ENCODE measurements around the gene GTF2H2C. TPM values are rescaled to one million over a fixed set of nuclear protein-coding genes. Genes with fewer than 3 reads are reported as not detected.
"Not testable (repeated sequence)": the region's sequence is repeated elsewhere in the genome, so short reads cannot be mapped to it uniquely, and the experiment has no call there.

The GTF2H2C gene
- total RNA-seq, 2 donors from 2014 or later: 11.0 to 12.9 TPM

- Histone ChIP-seq H3K36me3 (no peaks in the 10 kb centered on the region), H3K27me3 (no peaks in the 10 kb centered on the region), H3K27ac (no peak overlapping the region), H3K9me3 (no peaks in the 10 kb centered on the region), H3K4me3 (no peak overlapping the region), H3K4me1 (no peaks in the 10 kb centered on the region)
- no peak for DNase-seq (ENCODE audit: low spot score)
- TF ChIP-seq, protein P1, sequence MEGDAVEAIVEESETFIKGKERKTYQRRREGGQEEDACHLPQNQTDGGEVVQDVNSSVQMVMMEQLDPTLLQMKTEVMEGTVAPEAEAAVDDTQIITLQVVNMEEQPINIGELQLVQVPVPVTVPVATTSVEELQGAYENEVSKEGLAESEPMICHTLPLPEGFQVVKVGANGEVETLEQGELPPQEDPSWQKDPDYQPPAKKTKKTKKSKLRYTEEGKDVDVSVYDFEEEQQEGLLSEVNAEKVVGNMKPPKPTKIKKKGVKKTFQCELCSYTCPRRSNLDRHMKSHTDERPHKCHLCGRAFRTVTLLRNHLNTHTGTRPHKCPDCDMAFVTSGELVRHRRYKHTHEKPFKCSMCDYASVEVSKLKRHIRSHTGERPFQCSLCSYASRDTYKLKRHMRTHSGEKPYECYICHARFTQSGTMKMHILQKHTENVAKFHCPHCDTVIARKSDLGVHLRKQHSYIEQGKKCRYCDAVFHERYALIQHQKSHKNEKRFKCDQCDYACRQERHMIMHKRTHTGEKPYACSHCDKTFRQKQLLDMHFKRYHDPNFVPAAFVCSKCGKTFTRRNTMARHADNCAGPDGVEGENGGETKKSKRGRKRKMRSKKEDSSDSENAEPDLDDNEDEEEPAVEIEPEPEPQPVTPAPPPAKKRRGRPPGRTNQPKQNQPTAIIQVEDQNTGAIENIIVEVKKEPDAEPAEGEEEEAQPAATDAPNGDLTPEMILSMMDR (IDR thresholded peaks at IDR 0.05): no peak
These were observed 31.4 kb upstream of the GTF2H2C start for GRCh38 chr5:69528609-69529008.

- Histone ChIP-seq H3K27me3 (no peaks in the 10 kb centered on the region), H3K27ac (no peak overlapping the region), H3K4me1 (no peaks in the 10 kb centered on the region), H3K36me3 (no peaks in the 10 kb centered on the region), H3K9me3 (no peaks in the 10 kb centered on the region), H3K4me3 (no peak overlapping the region)
- DNase-seq (ENCODE audit: low spot score): no peak
- TF ChIP-seq, protein P1 (IDR thresholded peaks at IDR 0.05): no peak
These were observed 29.2 kb upstream of the GTF2H2C start for GRCh38 chr5:69530561-69531405.

- Histone ChIP-seq H3K4me1 (no peaks in the 10 kb centered on the region), H3K9me3 (no peaks in the 10 kb centered on the region), H3K27ac (no peak overlapping the region), H3K36me3 (no peaks in the 10 kb centered on the region), H3K4me3 (no peak overlapping the region), H3K27me3 (no peaks in the 10 kb centered on the region)
- TF ChIP-seq, protein P1 (IDR thresholded peaks at IDR 0.05): no peak
- DNase-seq (ENCODE audit: low spot score): no peak
These were observed 28.6 kb upstream of the GTF2H2C start for GRCh38 chr5:69531406-69531801.

DNA sequence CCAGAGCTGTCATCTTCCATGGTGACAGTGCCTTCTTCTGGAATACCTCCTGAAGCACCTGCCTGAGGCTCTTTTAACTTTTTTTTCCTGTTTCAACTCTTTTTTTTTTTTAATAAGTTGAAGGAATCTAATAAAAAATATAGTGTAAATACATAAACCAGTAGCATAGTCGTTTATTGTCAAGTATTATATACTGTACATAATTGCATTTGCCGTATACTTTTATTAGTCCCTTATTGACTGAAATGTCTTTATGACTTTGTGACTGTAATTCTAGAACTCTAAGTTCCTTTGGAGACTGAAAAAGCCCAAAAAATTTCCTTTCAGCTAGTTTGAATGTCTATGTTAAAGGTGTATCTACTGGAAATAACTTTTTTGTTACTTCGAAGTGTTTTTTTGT, 22.1 kb upstream of the GTF2H2C start:
- not testable (repeated sequence) for H3K4me1 ChIP-seq; H3K4me3 ChIP-seq; H3K27ac ChIP-seq; H3K36me3 ChIP-seq; H3K27me3 ChIP-seq; H3K9me3 ChIP-seq; DNase-seq (ENCODE audit: low spot score)

DNA sequence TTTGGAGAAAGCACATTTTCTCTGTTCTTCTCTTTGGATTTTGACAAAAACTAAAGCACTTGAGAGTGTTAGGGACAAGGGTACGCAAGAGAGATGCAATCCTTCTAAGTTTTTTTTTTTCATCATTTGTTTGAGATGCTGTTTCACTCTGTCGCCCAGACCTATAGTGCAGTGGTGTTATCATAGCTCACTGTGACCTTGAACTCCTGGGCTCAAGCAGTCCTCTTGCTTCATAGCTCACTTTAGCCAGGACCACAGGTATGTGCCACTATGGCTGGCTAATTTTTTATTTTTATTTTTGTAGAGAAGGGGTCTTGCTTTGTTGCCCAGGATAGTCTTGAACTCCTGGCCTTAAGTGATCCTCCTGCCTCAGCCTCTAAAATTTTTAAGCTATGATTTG, 21.3 kb upstream of the GTF2H2C start:
- H3K4me1 ChIP-seq; H3K36me3 ChIP-seq; H3K27ac ChIP-seq; H3K27me3 ChIP-seq; H3K4me3 ChIP-seq; DNase-seq (ENCODE audit: low spot score); H3K9me3 ChIP-seq: not testable (repeated sequence)

DNA sequence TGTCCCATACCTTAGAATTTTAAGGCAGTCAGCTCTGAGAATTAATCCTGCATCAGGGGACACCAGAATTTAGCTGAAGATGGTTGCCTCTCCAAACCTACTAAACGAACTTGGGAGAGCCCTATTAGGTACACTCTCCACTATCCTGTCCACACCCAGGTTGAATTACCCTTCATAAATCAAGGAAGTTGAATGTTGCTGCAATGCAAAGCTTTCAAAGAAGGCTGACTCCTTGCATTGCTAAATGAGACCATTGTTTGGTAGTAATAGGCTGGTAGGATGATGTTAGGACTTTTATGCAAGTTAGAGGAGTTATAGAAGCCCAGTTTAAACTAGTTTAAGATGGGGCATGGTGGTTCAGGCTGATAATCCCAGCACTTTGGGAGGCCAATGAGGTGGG, 18.6 kb upstream of the GTF2H2C start:
- H3K27me3 ChIP-seq; H3K4me3 ChIP-seq; H3K9me3 ChIP-seq; H3K36me3 ChIP-seq; DNase-seq (ENCODE audit: low spot score); H3K27ac ChIP-seq; H3K4me1 ChIP-seq: not testable (repeated sequence)

DNA sequence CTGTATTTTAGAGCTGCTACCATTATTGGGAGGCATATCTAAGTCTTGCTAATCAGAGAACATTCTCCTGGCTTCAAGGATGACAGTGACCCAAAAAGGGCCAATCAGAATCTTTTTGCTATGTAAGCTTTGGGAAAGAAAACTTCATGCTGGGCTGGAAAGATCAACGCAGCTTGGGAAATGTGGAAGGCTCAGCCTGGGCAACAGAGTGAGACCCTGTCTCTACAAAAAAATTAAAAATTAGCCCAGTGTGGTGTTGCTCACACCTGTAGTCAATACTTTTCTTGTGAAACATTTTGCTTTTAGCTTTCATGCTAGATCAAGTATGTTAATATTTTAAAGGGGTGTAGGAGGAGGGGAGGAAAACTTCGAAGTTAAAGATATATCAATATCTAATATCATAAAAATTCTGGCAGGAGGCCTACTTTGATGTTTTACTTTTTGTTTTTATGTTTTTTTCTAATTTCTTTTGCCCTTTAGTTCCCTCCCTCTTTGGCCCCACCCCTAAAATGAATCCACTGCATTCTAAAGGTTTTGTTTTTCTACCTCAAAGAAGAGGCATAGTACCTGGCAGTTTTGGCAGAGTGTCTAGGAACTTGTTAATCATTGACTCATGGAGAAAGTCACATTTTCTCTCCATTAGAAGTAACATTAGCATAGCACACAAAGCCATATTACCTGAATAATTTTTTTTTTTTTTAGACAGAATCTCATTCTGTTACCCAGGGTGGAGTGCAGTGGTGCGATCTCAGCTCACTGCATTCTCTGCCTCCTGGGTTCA, 17.0 kb upstream of the GTF2H2C start:
- H3K27ac ChIP-seq; DNase-seq (ENCODE audit: low spot score); H3K4me3 ChIP-seq; H3K36me3 ChIP-seq; H3K27me3 ChIP-seq; H3K4me1 ChIP-seq; H3K9me3 ChIP-seq: not testable (repeated sequence)

GRCh38 chr5:69544602-69545001, 15.4 kb upstream of the GTF2H2C start:
- not testable (repeated sequence) for H3K4me3 ChIP-seq; H3K9me3 ChIP-seq; H3K27ac ChIP-seq; H3K4me1 ChIP-seq; DNase-seq (ENCODE audit: low spot score); H3K27me3 ChIP-seq; H3K36me3 ChIP-seq

- not testable (repeated sequence) for H3K27me3 ChIP-seq; H3K36me3 ChIP-seq; H3K9me3 ChIP-seq; DNase-seq (ENCODE audit: low spot score); H3K4me1 ChIP-seq; H3K27ac ChIP-seq
- peak overlapping the region; percentile 14 to 50 for H3K4me3 ChIP-seq
These were observed 818 bp downstream of the GTF2H2C start for GRCh38 chr5:69560587-69561431.

GRCh38 chr5:69566172-69566571, 6.2 kb downstream of the GTF2H2C start:
- H3K36me3 ChIP-seq; H3K4me1 ChIP-seq; H3K4me3 ChIP-seq; H3K27ac ChIP-seq; H3K27me3 ChIP-seq; H3K9me3 ChIP-seq; DNase-seq (ENCODE audit: low spot score): not testable (repeated sequence)

- H3K4me1 ChIP-seq; DNase-seq (ENCODE audit: low spot score); H3K9me3 ChIP-seq; H3K36me3 ChIP-seq; H3K27me3 ChIP-seq; H3K4me3 ChIP-seq; H3K27ac ChIP-seq: not testable (repeated sequence)
These were observed 8.1 kb downstream of the GTF2H2C start for GRCh38 chr5:69568072-69568471.

Data from right atrium auricular region (tissue), 2 donors.